HL-60 (cell line): ENCODE data around the gene OGA.

Source experiments
- CTCF ChIP-seq: IDR thresholded peaks from one replicate; pipeline ENCODE4 v1.5.1; 2011; ENCODE audit warnings: low read length, control low read depth, inconsistent platforms; ENCODE audit not compliant: insufficient read depth
- TF ChIP-seq, protein P1 (sequence below): IDR thresholded peaks from 2 replicates; pipeline ENCODE4 v1.6.1; 2012; ENCODE audit warnings: low read depth; ENCODE audit not compliant: insufficient replicate concordance

DNA sequence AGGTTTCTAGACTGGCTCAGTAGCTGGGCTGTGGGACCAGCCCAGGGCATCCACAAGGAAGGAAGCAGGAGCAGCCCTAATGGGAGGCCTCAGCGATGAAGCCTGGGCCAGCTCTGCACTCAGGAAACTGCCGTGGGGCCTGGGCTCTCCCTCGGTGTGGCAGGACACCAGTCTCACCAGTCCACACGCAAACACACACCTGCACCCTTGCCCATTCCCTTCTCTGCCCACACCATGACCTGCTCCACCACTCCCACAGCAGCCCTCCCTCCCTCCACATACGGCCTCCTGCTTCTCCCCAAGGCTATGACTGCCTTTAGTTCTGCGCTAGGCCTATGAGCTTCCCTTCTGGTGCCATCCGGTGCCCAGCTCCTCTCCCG is 49.5 kb downstream of the OGA start:
- TF ChIP-seq, protein P1, sequence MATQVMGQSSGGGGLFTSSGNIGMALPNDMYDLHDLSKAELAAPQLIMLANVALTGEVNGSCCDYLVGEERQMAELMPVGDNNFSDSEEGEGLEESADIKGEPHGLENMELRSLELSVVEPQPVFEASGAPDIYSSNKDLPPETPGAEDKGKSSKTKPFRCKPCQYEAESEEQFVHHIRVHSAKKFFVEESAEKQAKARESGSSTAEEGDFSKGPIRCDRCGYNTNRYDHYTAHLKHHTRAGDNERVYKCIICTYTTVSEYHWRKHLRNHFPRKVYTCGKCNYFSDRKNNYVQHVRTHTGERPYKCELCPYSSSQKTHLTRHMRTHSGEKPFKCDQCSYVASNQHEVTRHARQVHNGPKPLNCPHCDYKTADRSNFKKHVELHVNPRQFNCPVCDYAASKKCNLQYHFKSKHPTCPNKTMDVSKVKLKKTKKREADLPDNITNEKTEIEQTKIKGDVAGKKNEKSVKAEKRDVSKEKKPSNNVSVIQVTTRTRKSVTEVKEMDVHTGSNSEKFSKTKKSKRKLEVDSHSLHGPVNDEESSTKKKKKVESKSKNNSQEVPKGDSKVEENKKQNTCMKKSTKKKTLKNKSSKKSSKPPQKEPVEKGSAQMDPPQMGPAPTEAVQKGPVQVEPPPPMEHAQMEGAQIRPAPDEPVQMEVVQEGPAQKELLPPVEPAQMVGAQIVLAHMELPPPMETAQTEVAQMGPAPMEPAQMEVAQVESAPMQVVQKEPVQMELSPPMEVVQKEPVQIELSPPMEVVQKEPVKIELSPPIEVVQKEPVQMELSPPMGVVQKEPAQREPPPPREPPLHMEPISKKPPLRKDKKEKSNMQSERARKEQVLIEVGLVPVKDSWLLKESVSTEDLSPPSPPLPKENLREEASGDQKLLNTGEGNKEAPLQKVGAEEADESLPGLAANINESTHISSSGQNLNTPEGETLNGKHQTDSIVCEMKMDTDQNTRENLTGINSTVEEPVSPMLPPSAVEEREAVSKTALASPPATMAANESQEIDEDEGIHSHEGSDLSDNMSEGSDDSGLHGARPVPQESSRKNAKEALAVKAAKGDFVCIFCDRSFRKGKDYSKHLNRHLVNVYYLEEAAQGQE = no peak
- TF ChIP-seq CTCF = no peak
